HCT116 (cell line): Measurements from ENCODE around the gene PCYT1A. TPM values are rescaled to one million over a fixed set of nuclear protein-coding genes. Genes with fewer than 3 reads are reported as not detected.

Experiments
- ATAC-seq: fragments of 200-7000 bp; cut with Tn5 transposase; 2 replicates; pipeline ENCODE4 v1.9.1; 2020; ENCODE audit warnings: mild to moderate bottlenecking, moderate library complexity
- BruUV-seq: library from RNA; stranded (reverse); fragments of 400-500 nt; replicated peaks from 2 replicates; lab custom pipeline; 2021; lab: Mats Ljungman, UMichigan
- CTCF ChIA-PET: fragments of 300-600 bp; sonication (Branson Sonifier 250); formaldehyde crosslinking; loops from one replicate; lab custom pipeline; 2021; ENCODE audit warnings: antibody characterized with exemption; lab: Charles Lee
- POLR2A ChIA-PET: fragments of 300-600, 350-600 bp; sonication (Branson Sonifier 250); formaldehyde crosslinking; loops from one replicate; lab custom pipeline; 2021; ENCODE audit warnings: antibody characterized with exemption; lab: Charles Lee
- RAD21 ChIA-PET, 2 experiments: fragments of 300-600 bp; sonication (Branson Sonifier 250); formaldehyde crosslinking; loops; one replicate each; lab custom pipeline; 2023; ENCODE audit warnings: low total read pairs in 2 of 2; ENCODE audit not compliant: uncharacterized antibody in 2 of 2, unreplicated experiment in 2 of 2, low non-redundant PET in 1 of 2; lab: Charles Lee
- DNase-seq: peaks from one replicate; pipeline ENCODE4 v3.0.0-alpha.2; 2010; ENCODE audit warnings: low read depth, low spot score
- H2AFZ ChIP-seq: fragments of 200-600 bp; shearing (Covaris generic), sonication (generic); 2 replicates; pipeline ENCODE4 v1.6.1; 2017; ENCODE audit warnings: low read depth, mixed run types, mixed read lengths, antibody characterized with exemption, low read length; ENCODE audit not compliant: poor library complexity, severe bottlenecking
- H3K27ac ChIP-seq: 2 replicates; pipeline ENCODE4 v1.5.1; 2012; ENCODE audit warnings: low read depth, low read length
- H3K27me3 ChIP-seq: fragments of 200-600 bp; sonication (generic); 2 replicates; pipeline ENCODE4 v1.6.1; 2016; ENCODE audit warnings: mixed run types, low read length, mixed read lengths; ENCODE audit not compliant: insufficient read depth
- H3K36me3 ChIP-seq, 2 experiments: fragments of 200-500 bp in 1 of 2; fragments of 200-600 bp in 1 of 2; sonication (Bioruptor generic) in 1 of 2; sonication (generic) in 1 of 2; 2 replicates each; pipeline versions ENCODE4 v1.5.1 to v1.6.1; 2014 to 2016; ENCODE audit warnings: low read length in 2 of 2, inconsistent platforms in 1 of 2, mixed read lengths in 1 of 2, mixed run types in 1 of 2; ENCODE audit not compliant: insufficient read depth in 2 of 2, control insufficient read depth in 1 of 2
- H3K4me1 ChIP-seq, 2 experiments: fragments of 200-600 bp in 1 of 2; sonication (generic) in 1 of 2; 2 replicates each; pipeline versions ENCODE4 v1.5.1 to v1.6.1; 2012 to 2017; ENCODE audit warnings: low read length in 2 of 2, inconsistent platforms in 1 of 2, mild to moderate bottlenecking in 1 of 2, mixed read lengths in 1 of 2, mixed run types in 1 of 2, moderate library complexity in 1 of 2; ENCODE audit not compliant: insufficient read depth in 2 of 2, control insufficient read depth in 1 of 2
- H3K4me2 ChIP-seq: fragments of 200-600 bp; sonication (generic); 2 replicates; pipeline ENCODE4 v1.6.1; 2017; ENCODE audit warnings: mixed run types, low read length, mixed read lengths
- H3K4me3 ChIP-seq, 2 experiments: fragments of 200-600 bp in 1 of 2; sonication (generic) in 1 of 2; replicated peaks in 1 of 2; 2 replicates each; pipeline ENCODE4 v1.5.1; 2011 to 2016; ENCODE audit warnings: low read length in 2 of 2, control low read depth in 1 of 2, low read depth in 1 of 2, mild to moderate bottlenecking in 1 of 2, mixed read lengths in 1 of 2, mixed run types in 1 of 2
- H3K79me2 ChIP-seq: fragments of 200-600 bp; sonication (generic); 2 replicates; pipeline ENCODE4 v1.6.1; 2017; ENCODE audit warnings: mild to moderate bottlenecking, mixed run types, low read length, moderate library complexity, mixed read lengths; ENCODE audit not compliant: insufficient read depth
- H3K9ac ChIP-seq: fragments of 200-600 bp; sonication (generic); 2 replicates; pipeline ENCODE4 v1.6.1; 2016; ENCODE audit warnings: low read length, mixed read lengths
- H3K9me2 ChIP-seq: fragments of 200-600 bp; sonication (generic), shearing (Covaris generic); 2 replicates; pipeline ENCODE4 v1.6.1; 2017; ENCODE audit warnings: mixed run types, mild to moderate bottlenecking, moderate library complexity; ENCODE audit not compliant: insufficient read depth
- H3K9me3 ChIP-seq, 2 experiments: fragments of 200-500 bp in 1 of 2; fragments of 200-600 bp in 1 of 2; sonication (Bioruptor generic) in 1 of 2; sonication (generic) in 1 of 2; 2 replicates each; pipeline ENCODE4 v1.6.1; 2014 to 2017; ENCODE audit warnings: low read length in 2 of 2, mixed read lengths in 2 of 2, inconsistent platforms in 1 of 2, low read depth in 1 of 2, mild to moderate bottlenecking in 1 of 2, mixed run types in 1 of 2, moderate library complexity in 1 of 2; ENCODE audit not compliant: control insufficient read depth in 1 of 2, insufficient read depth in 1 of 2
- H4K20me1 ChIP-seq: fragments of 200-600 bp; sonication (generic), shearing (Covaris generic); 2 replicates; pipeline ENCODE4 v1.6.1; 2017; ENCODE audit warnings: mixed run types, mild to moderate bottlenecking, moderate library complexity; ENCODE audit not compliant: insufficient read depth
- CEBPB ChIP-seq: IDR thresholded peaks from 2 replicates; pipeline ENCODE4 v1.6.1; 2012; ENCODE audit warnings: low read depth
- EGR1 ChIP-seq: IDR thresholded peaks from 2 replicates; pipeline ENCODE4 v1.6.1; 2012; ENCODE audit warnings: low read depth
- EZH2phosphoT487 ChIP-seq: fragments of 200-600 bp; IDR thresholded peaks from 2 replicates; pipeline ENCODE4 v1.6.1; 2018; ENCODE audit warnings: antibody characterized with exemption, borderline replicate concordance
- FOSL1 ChIP-seq: IDR thresholded peaks from 2 replicates; pipeline ENCODE4 v1.6.1; 2012; ENCODE audit warnings: low read depth
- POLR2A ChIP-seq: IDR thresholded peaks from 2 replicates; pipeline ENCODE4 v1.7.0; 2011; ENCODE audit warnings: borderline replicate concordance; ENCODE audit not compliant: insufficient read depth, insufficient read length; ENCODE audit errors: extremely low read depth
- RAD21 ChIP-seq: IDR thresholded peaks from 2 replicates; pipeline ENCODE4 v1.6.1; 2012; ENCODE audit warnings: low read depth, mild to moderate bottlenecking
- TCF7L2 ChIP-seq: IDR thresholded peaks from 2 replicates; pipeline ENCODE4 v1.7.0; 2011; ENCODE audit warnings: borderline replicate concordance, inconsistent platforms; ENCODE audit not compliant: insufficient read depth, insufficient read length; ENCODE audit errors: extremely low read depth
- ZFX ChIP-seq: fragments of 450-650 bp; IDR thresholded peaks from 2 replicates; pipeline ENCODE4 v1.6.1; 2017
- intact Hi-C: fragments of 100-400 bp; cut with micrococcal nuclease; formaldehyde crosslinking; loops from 2 replicates; pipeline ENCODE4 v1.10.0; 2022
- total RNA-seq: library from RNA; stranded (reverse); gene quantifications from one replicate; pipeline ENCODE4 v1.2.1, GENCODE V29; 2021; ENCODE audit not compliant: unreplicated experiment
- TF ChIP-seq, protein P1 (sequence below): IDR thresholded peaks from 2 replicates; pipeline ENCODE4 v1.6.1; 2012; ENCODE audit warnings: low read depth

The PCYT1A gene
- total RNA-seq, 1 experiment from 2014 or later = 32.1 TPM

- Histone ChIP-seq H4K20me1 (no peaks in the 10 kb centered on the region), H3K4me2 (no peak overlapping the region), H3K9ac (no peak overlapping the region), H3K27me3 (no peaks in the 10 kb centered on the region), H3K9me3 (no peaks in the 10 kb centered on the region), H3K4me3 (no peak overlapping the region), H3K27ac (no peak overlapping the region), H3K9me2 (no peaks in the 10 kb centered on the region), H3K4me1 (no peaks in the 10 kb centered on the region), H3K79me2 (no peaks in the 10 kb centered on the region), H3K36me3 (peaks cover 9 to 11% of the 10 kb centered on the region in 2 experiments; a peak in 3 of 4 replicates), H2AFZ (no peak overlapping the region)
- BruUV-seq = no TSS peak
- intact Hi-C loops = no loop called here
- no peak for DNase-seq
- TF ChIP-seq, protein P1, sequence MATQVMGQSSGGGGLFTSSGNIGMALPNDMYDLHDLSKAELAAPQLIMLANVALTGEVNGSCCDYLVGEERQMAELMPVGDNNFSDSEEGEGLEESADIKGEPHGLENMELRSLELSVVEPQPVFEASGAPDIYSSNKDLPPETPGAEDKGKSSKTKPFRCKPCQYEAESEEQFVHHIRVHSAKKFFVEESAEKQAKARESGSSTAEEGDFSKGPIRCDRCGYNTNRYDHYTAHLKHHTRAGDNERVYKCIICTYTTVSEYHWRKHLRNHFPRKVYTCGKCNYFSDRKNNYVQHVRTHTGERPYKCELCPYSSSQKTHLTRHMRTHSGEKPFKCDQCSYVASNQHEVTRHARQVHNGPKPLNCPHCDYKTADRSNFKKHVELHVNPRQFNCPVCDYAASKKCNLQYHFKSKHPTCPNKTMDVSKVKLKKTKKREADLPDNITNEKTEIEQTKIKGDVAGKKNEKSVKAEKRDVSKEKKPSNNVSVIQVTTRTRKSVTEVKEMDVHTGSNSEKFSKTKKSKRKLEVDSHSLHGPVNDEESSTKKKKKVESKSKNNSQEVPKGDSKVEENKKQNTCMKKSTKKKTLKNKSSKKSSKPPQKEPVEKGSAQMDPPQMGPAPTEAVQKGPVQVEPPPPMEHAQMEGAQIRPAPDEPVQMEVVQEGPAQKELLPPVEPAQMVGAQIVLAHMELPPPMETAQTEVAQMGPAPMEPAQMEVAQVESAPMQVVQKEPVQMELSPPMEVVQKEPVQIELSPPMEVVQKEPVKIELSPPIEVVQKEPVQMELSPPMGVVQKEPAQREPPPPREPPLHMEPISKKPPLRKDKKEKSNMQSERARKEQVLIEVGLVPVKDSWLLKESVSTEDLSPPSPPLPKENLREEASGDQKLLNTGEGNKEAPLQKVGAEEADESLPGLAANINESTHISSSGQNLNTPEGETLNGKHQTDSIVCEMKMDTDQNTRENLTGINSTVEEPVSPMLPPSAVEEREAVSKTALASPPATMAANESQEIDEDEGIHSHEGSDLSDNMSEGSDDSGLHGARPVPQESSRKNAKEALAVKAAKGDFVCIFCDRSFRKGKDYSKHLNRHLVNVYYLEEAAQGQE = no peak
- no peak for TF ChIP-seq EZH2phosphoT487
- TF ChIP-seq RAD21 = no peak
- TF ChIP-seq FOSL1 = no peak
- TF ChIP-seq EGR1 = no peak
- no peak for TF ChIP-seq CEBPB
- no peak for TF ChIP-seq ZFX
- no peak for TF ChIP-seq POLR2A
- no peak for TF ChIP-seq TCF7L2
- CTCF ChIA-PET = no interaction called here
- RAD21 ChIA-PET = no interaction called here
- POLR2A ChIA-PET = no interaction called here
- no peak for ATAC-seq
Measured at GRCh38 chr3:196237203-196237602, 50.3 kb downstream of the PCYT1A start.
